HEK293 (cell line): ENCODE results near the gene SRI.
A peak's percentile ranks its signal among the peaks of the same experiment; 100 is the strongest.

Experiments used
- IKZF3 ChIP-seq: fragments of 450-650 bp; IDR thresholded peaks from 2 replicates; pipeline ENCODE4 v1.5.0; 2018; ENCODE audit warnings: missing biosample characterization, mild to moderate bottlenecking, missing genetic modification characterization, moderate library complexity
- KLF16 ChIP-seq: fragments of 450-650 bp; formaldehyde crosslinking; IDR thresholded peaks from 2 replicates; pipeline ENCODE4 v1.5.1; 2017; ENCODE audit warnings: missing biosample characterization, missing genetic modification characterization
- KLF9 ChIP-seq: fragments of 450-650 bp; formaldehyde crosslinking; IDR thresholded peaks from 2 replicates; pipeline ENCODE4 v1.5.1; 2016; ENCODE audit warnings: missing biosample characterization, missing genetic modification characterization, low read depth
- SALL2 ChIP-seq: fragments of 450-650 bp; formaldehyde crosslinking; IDR thresholded peaks from 2 replicates; pipeline ENCODE4 v1.5.0; 2017; ENCODE audit warnings: missing biosample characterization, mild to moderate bottlenecking, missing genetic modification characterization, borderline replicate concordance
- SP2 ChIP-seq: fragments of 450-650 bp; formaldehyde crosslinking; IDR thresholded peaks from 2 replicates; pipeline ENCODE4 v1.5.1; 2016; ENCODE audit warnings: missing biosample characterization, missing genetic modification characterization
- ZBTB20 ChIP-seq: fragments of 450-650 bp; formaldehyde crosslinking; IDR thresholded peaks from 2 replicates; pipeline ENCODE4 v1.5.1; 2016; ENCODE audit warnings: missing biosample characterization, missing genetic modification characterization
- ZBTB48 ChIP-seq: fragments of 450-650 bp; formaldehyde crosslinking; IDR thresholded peaks from 2 replicates; pipeline ENCODE4 v1.5.1; 2016; ENCODE audit warnings: missing biosample characterization, missing genetic modification characterization
- ZIC2 ChIP-seq: fragments of 450-650 bp; formaldehyde crosslinking; IDR thresholded peaks from 2 replicates; pipeline ENCODE4 v1.5.1; 2016; ENCODE audit warnings: missing biosample characterization, missing genetic modification characterization
- ZNF10 ChIP-seq: fragments of 450-650 bp; formaldehyde crosslinking; IDR thresholded peaks from 2 replicates; pipeline ENCODE4 v1.5.1; 2017; ENCODE audit warnings: missing biosample characterization, missing genetic modification characterization
- ZNF114 ChIP-seq: fragments of 450-650 bp; formaldehyde crosslinking; IDR thresholded peaks from 2 replicates; pipeline ENCODE4 v1.5.0; 2017; ENCODE audit warnings: missing biosample characterization, missing genetic modification characterization
- ZNF155 ChIP-seq: fragments of 450-650 bp; formaldehyde crosslinking; IDR thresholded peaks from 2 replicates; pipeline ENCODE4 v1.5.1; 2016; ENCODE audit warnings: missing biosample characterization, missing genetic modification characterization
- ZNF169 ChIP-seq: fragments of 450-650 bp; formaldehyde crosslinking; IDR thresholded peaks from 2 replicates; pipeline ENCODE4 v1.5.1; 2016; ENCODE audit warnings: missing biosample characterization, missing genetic modification characterization
- ZNF175 ChIP-seq: fragments of 450-650 bp; formaldehyde crosslinking; IDR thresholded peaks from 2 replicates; pipeline ENCODE4 v1.5.1; 2016; ENCODE audit warnings: missing biosample characterization, missing genetic modification characterization
- ZNF184 ChIP-seq: fragments of 450-650 bp; IDR thresholded peaks from 2 replicates; pipeline ENCODE4 v1.5.1; 2018; ENCODE audit warnings: missing biosample characterization, mild to moderate bottlenecking, missing genetic modification characterization
- ZNF2 ChIP-seq: fragments of 450-650 bp; formaldehyde crosslinking; IDR thresholded peaks from 2 replicates; pipeline ENCODE4 v1.5.1; 2016; ENCODE audit warnings: missing biosample characterization, missing genetic modification characterization
- ZNF211 ChIP-seq: fragments of 450-650 bp; formaldehyde crosslinking; IDR thresholded peaks from 2 replicates; pipeline ENCODE4 v1.5.1; 2016; ENCODE audit warnings: low read depth, missing biosample characterization, missing genetic modification characterization
- ZNF324 ChIP-seq: fragments of 450-650 bp; formaldehyde crosslinking; IDR thresholded peaks from 2 replicates; pipeline ENCODE4 v1.5.1; 2016; ENCODE audit warnings: missing biosample characterization, missing genetic modification characterization
- ZNF350 ChIP-seq: fragments of 450-650 bp; formaldehyde crosslinking; IDR thresholded peaks from 2 replicates; pipeline ENCODE4 v1.5.0; 2017; ENCODE audit warnings: missing biosample characterization, mild to moderate bottlenecking, missing genetic modification characterization
- ZNF416 ChIP-seq: fragments of 450-650 bp; formaldehyde crosslinking; IDR thresholded peaks from 2 replicates; pipeline ENCODE4 v1.5.1; 2016; ENCODE audit warnings: missing biosample characterization, missing genetic modification characterization
- ZNF530 ChIP-seq: fragments of 450-650 bp; formaldehyde crosslinking; IDR thresholded peaks from 2 replicates; pipeline ENCODE4 v1.5.1; 2016; ENCODE audit warnings: low read depth, missing biosample characterization, missing genetic modification characterization
- ZNF548 ChIP-seq: fragments of 450-650 bp; formaldehyde crosslinking; IDR thresholded peaks from 2 replicates; pipeline ENCODE4 v1.5.1; 2016; ENCODE audit warnings: missing biosample characterization, missing genetic modification characterization
- ZNF621 ChIP-seq: fragments of 450-650 bp; formaldehyde crosslinking; IDR thresholded peaks from 2 replicates; pipeline ENCODE4 v1.5.1; 2017; ENCODE audit warnings: missing biosample characterization, missing genetic modification characterization
- ZNF660 ChIP-seq: fragments of 450-650 bp; IDR thresholded peaks from 2 replicates; pipeline ENCODE4 v1.5.1; 2018; ENCODE audit warnings: missing biosample characterization, mild to moderate bottlenecking, missing genetic modification characterization
- ZNF677 ChIP-seq: fragments of 450-650 bp; IDR thresholded peaks from 2 replicates; pipeline ENCODE4 v1.5.0; 2018; ENCODE audit warnings: missing biosample characterization, mild to moderate bottlenecking, missing genetic modification characterization, moderate library complexity
- ZNF707 ChIP-seq: fragments of 450-650 bp; formaldehyde crosslinking; IDR thresholded peaks from 2 replicates; pipeline ENCODE4 v1.5.1; 2016; ENCODE audit warnings: missing biosample characterization, missing genetic modification characterization
- ZNF76 ChIP-seq: fragments of 450-650 bp; formaldehyde crosslinking; IDR thresholded peaks from 2 replicates; pipeline ENCODE4; 2016; ENCODE audit warnings: low read depth, missing biosample characterization, missing genetic modification characterization, borderline replicate concordance
- ZNF830 ChIP-seq: fragments of 450-650 bp; IDR thresholded peaks from 2 replicates; pipeline ENCODE4 v1.5.0; 2018; ENCODE audit warnings: missing biosample characterization, missing genetic modification characterization, low read depth, mild to moderate bottlenecking, moderate library complexity
- ZSCAN30 ChIP-seq: fragments of 450-650 bp; IDR thresholded peaks from 2 replicates; pipeline ENCODE4 v1.5.1; 2018; ENCODE audit warnings: missing biosample characterization, mild to moderate bottlenecking, missing genetic modification characterization, moderate library complexity
- TF ChIP-seq, protein P1 (sequence below): fragments of 450-650 bp; formaldehyde crosslinking; IDR thresholded peaks from 2 replicates; pipeline ENCODE4 v1.5.1; 2016; ENCODE audit warnings: missing biosample characterization, missing genetic modification characterization
- TF ChIP-seq, protein P2 (sequence below): fragments of 450-650 bp; formaldehyde crosslinking; IDR thresholded peaks from 2 replicates; pipeline ENCODE4 v1.5.1; 2016; ENCODE audit warnings: missing biosample characterization, missing genetic modification characterization
- TF ChIP-seq, protein P3 (sequence below): fragments of 450-650 bp; formaldehyde crosslinking; IDR thresholded peaks from 2 replicates; pipeline ENCODE4 v1.5.0; 2017; ENCODE audit warnings: missing biosample characterization, missing genetic modification characterization, borderline replicate concordance
- TF ChIP-seq, protein P4 (sequence below): fragments of 450-650 bp; formaldehyde crosslinking; IDR thresholded peaks from 2 replicates; pipeline ENCODE4 v1.5.1; 2017; ENCODE audit warnings: missing biosample characterization, missing genetic modification characterization

The SRI gene

DNA sequence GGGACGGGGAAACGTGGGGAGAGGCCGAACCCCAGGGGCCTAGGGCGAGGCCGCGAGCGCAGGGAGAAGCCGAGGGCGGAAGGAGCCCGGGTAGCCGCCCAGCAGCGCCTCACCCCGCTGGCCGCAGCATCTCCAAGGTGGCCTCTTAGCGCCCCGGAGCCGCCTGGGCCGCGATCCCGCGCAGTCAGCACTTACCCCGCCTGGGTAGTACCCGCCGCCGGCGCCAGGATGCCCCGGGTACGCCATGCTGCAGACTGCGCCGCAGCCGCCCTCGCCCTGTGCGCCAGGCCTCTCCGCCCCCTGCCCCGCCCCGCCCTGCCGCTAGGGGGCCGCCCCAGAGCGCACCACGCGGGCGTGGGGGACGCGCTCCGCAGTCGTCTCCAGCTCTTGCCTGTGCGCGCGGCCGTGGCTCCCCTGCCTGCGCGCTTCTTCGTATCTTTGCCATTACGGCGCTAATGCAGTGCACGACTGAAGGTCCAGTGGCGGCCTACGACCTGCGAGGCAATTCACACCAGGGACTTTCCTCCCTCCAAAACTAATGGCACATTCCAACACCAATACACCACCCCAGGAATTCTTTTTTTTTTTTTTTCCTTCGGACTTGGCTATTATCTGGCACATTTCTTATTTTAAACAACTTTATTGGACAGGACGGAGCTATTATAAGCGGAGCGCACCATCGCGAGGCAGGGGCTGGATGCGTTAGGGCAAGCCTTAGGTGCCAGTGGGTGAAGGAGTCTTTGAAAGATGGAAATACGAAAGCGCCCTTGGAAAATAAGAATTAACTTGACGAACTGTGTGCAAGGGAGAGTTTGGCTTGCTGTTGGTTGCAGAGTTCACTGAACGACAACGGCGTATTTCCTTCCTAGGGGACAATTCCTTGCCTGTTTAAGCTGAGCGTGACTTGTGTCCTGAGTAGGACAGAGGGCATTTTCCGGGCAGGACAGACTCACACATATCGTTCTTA, at the start of gene SRI (continued):
- TF ChIP-seq, protein P1, sequence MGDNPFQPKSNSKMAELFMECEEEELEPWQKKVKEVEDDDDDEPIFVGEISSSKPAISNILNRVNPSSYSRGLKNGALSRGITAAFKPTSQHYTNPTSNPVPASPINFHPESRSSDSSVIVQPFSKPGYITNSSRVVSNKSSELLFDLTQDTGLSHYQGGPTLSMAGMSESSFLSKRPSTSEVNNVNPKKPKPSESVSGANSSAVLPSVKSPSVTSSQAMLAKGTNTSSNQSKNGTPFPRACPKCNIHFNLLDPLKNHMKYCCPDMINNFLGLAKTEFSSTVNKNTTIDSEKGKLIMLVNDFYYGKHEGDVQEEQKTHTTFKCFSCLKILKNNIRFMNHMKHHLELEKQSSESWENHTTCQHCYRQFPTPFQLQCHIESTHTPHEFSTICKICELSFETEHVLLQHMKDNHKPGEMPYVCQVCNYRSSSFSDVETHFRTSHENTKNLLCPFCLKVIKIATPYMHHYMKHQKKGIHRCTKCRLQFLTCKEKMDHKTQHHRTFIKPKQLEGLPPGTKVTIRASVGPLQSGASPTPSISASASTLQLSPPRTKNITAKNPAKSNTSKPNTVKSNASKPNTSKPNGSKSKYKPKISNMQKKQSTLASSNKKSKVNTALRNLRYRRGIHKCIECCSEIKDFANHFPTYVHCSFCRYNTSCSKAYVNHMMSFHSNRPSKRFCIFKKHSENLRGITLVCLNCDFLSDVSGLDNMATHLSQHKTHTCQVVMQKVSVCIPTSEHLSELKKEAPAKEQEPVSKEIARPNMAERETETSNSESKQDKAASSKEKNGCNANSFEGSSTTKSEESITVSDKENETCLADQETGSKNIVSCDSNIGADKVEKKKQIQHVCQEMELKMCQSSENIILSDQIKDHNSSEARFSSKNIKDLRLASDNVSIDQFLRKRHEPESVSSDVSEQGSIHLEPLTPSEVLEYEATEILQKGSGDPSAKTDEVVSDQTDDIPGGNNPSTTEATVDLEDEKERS (tag by site-specific recombination) = no peak
- TF ChIP-seq ZBTB20 (tag by site-specific recombination) = no peak
- TF ChIP-seq KLF9 = peak; percentile 56; the same call in 1 of the 2 replicates
- peak; percentile 33; the same call in 1 of the 2 replicates for TF ChIP-seq SP2 (tag by site-specific recombination)
- no peak for TF ChIP-seq ZNF830 (tag by site-specific recombination)
- TF ChIP-seq ZIC2 = peak; percentile 66
- TF ChIP-seq, protein P2, sequence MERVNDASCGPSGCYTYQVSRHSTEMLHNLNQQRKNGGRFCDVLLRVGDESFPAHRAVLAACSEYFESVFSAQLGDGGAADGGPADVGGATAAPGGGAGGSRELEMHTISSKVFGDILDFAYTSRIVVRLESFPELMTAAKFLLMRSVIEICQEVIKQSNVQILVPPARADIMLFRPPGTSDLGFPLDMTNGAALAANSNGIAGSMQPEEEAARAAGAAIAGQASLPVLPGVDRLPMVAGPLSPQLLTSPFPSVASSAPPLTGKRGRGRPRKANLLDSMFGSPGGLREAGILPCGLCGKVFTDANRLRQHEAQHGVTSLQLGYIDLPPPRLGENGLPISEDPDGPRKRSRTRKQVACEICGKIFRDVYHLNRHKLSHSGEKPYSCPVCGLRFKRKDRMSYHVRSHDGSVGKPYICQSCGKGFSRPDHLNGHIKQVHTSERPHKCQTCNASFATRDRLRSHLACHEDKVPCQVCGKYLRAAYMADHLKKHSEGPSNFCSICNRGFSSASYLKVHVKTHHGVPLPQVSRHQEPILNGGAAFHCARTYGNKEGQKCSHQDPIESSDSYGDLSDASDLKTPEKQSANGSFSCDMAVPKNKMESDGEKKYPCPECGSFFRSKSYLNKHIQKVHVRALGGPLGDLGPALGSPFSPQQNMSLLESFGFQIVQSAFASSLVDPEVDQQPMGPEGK (tag by site-specific recombination) = peak; percentile 62; the same call in 1 of the 2 replicates
- no peak for TF ChIP-seq ZNF10
- no peak for TF ChIP-seq ZNF211 (tag by site-specific recombination)
- TF ChIP-seq ZSCAN30 (tag by site-specific recombination) = peak; percentile 73; the same call in 1 of the 2 replicates
- TF ChIP-seq KLF16 (tag by site-specific recombination) = no peak
- no peak for TF ChIP-seq ZBTB48 (tag by site-specific recombination)
- 0 out of 2 replicates have a peak, but pooled peaks have one; percentile 35 for TF ChIP-seq ZNF660 (tag by site-specific recombination)
- no peak for TF ChIP-seq ZNF324 (tag by site-specific recombination)
- TF ChIP-seq ZNF416 (tag by site-specific recombination) = no peak
- TF ChIP-seq ZNF184 = no peak
- TF ChIP-seq ZNF169 = no peak
- TF ChIP-seq, protein P3, sequence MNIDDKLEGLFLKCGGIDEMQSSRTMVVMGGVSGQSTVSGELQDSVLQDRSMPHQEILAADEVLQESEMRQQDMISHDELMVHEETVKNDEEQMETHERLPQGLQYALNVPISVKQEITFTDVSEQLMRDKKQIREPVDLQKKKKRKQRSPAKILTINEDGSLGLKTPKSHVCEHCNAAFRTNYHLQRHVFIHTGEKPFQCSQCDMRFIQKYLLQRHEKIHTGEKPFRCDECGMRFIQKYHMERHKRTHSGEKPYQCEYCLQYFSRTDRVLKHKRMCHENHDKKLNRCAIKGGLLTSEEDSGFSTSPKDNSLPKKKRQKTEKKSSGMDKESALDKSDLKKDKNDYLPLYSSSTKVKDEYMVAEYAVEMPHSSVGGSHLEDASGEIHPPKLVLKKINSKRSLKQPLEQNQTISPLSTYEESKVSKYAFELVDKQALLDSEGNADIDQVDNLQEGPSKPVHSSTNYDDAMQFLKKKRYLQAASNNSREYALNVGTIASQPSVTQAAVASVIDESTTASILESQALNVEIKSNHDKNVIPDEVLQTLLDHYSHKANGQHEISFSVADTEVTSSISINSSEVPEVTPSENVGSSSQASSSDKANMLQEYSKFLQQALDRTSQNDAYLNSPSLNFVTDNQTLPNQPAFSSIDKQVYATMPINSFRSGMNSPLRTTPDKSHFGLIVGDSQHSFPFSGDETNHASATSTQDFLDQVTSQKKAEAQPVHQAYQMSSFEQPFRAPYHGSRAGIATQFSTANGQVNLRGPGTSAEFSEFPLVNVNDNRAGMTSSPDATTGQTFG (tag by site-specific recombination) = no peak
- no peak for TF ChIP-seq ZNF621 (tag by site-specific recombination)
- TF ChIP-seq ZNF350 (tag by site-specific recombination) = no peak
- no peak for TF ChIP-seq SALL2 (tag by site-specific recombination)
- TF ChIP-seq IKZF3 (tag by site-specific recombination) = no peak
- peak; percentile 28; the same call in 1 of the 2 replicates for TF ChIP-seq ZNF76 (tag by site-specific recombination)
- no peak for TF ChIP-seq ZNF2 (tag by site-specific recombination)
- TF ChIP-seq ZNF175 = no peak
- TF ChIP-seq, protein P4, sequence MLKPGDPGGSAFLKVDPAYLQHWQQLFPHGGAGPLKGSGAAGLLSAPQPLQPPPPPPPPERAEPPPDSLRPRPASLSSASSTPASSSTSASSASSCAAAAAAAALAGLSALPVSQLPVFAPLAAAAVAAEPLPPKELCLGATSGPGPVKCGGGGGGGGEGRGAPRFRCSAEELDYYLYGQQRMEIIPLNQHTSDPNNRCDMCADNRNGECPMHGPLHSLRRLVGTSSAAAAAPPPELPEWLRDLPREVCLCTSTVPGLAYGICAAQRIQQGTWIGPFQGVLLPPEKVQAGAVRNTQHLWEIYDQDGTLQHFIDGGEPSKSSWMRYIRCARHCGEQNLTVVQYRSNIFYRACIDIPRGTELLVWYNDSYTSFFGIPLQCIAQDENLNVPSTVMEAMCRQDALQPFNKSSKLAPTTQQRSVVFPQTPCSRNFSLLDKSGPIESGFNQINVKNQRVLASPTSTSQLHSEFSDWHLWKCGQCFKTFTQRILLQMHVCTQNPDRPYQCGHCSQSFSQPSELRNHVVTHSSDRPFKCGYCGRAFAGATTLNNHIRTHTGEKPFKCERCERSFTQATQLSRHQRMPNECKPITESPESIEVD (tag by site-specific recombination) = peak; percentile 41; the same call in 1 of the 2 replicates
- no peak for TF ChIP-seq ZNF548
- TF ChIP-seq ZNF677 (tag by site-specific recombination) = no peak
- TF ChIP-seq ZNF707 = no peak
- TF ChIP-seq ZNF155 (tag by site-specific recombination) = no peak
- TF ChIP-seq ZNF114 (tag by site-specific recombination) = no peak
- TF ChIP-seq ZNF530 = no peak
